Dermis blood vessel endothelial cell (primary cell): ENCODE data around the gene VAV1. TPM values are rescaled to one million over a fixed set of nuclear protein-coding genes. Genes with fewer than 3 reads are reported as not detected.
A peak's percentile ranks its signal among the peaks of the same experiment; 100 is the strongest.
"Not testable (repeated sequence)": the region's sequence is repeated elsewhere in the genome, so short reads cannot be mapped to it uniquely, and the experiment has no call there.

Source experiments
- DNase-seq: peaks from one replicate; pipeline ENCODE4 v3.0.0; 2010
- total RNA-seq: library from RNA; depleted of rRNA; stranded (reverse); fragments of >200 nt; gene quantifications from 2 replicates; pipeline ENCODE4 v1.2.3, GENCODE V29; 2014

VAV1 gene
- total RNA-seq, 1 donor from 2014 or later: not detected

- peak; percentile 100 for DNase-seq
These were observed 35.1 kb upstream of the VAV1 start, which contains the start of gene GPR108 for GRCh38 chr19:6737284-6737872. GPR108 (minus strand) TSS chr19:6737580; CDS start chr19:6737576, 4 bp downstream.

- DNase-seq: peak; percentile 87
These were observed 34.4 kb upstream of the VAV1 start for GRCh38 chr19:6737873-6738786.

- peak; percentile 44 for DNase-seq
These were observed 33.6 kb upstream of the VAV1 start for GRCh38 chr19:6738787-6739389.

GRCh38 chr19:6739390-6739882 lies 33.1 kb upstream of the VAV1 start, which contains the start of gene TRIP10:
TRIP10 (plus strand) TSS chr19:6739680; CDS start chr19:6739762, 82 bp downstream.
- DNase-seq: peak; percentile 87

DNA sequence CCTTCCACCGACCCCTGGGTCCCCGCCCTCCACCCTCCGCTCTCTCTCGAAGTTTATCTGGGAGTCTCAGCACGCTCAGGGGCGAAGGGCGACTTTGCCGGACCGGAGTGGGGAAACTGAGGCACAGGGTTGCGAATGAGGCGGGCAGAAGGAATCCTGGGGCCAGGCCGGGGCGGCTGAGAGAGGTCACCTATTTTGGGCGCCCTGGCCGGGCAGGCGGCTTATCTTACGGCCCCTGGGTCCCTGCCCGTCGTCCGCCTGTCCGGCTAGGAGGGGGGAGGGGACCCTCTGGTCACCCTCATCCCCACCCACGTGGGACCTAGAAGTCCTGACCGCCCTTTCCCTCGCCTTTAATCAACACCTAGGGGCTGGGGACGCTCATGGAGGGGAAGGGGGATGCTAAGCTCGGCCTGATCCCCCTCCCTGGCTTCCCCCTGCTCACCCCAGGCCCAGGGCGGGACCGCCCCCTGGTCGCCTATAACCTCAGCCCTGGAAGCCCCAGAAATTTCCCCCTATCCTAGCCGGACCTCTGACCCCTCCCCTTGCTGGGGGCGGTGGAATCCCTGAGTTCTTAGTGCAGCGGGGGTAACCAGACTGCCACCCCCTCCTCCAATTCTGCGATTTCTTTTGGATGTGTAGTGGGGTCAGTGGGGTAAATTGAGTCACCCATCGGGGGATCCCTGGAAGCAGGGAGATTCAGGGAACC lies 32.5 kb upstream of the VAV1 start:
- DNase-seq: peak; percentile 40

DNA sequence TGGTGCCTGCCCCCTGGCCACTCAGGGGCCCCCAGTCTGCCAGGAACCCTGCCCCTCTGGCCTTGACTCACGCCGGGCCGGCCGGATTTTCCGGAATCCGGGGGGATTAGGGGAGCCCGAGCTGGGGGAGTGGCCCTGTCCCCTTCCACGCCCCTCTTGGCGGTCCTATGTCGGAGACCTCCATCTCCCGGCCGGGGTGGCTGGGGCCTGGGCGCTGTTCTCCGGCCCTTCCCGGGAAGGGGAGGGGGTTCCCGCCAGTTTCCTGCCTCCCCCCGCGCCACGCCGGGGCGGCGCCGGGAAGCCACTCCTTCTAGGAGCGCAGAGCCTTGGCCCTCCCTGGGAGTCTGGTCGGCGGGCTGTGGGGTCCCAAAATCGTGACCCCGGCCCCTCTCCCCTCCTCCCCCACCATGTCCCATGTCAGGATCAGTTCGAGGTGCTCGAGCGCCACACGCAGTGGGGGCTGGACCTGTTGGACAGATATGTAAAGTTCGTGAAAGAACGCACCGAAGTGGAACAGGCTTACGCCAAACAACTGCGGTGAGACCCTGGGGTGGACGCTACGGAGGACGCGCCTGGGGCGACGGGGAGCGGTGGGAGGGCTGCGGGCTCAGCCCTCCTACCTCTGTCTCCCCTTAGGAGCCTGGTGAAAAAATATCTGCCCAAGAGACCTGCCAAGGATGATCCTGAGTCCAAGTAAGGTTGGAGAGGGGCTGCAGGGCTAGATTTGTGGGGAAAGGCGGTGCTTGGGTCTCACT lies 31.7 kb upstream of the VAV1 start:
- DNase-seq: peak; percentile 49

- DNase-seq: no peak
These were observed 29.4 kb upstream of the VAV1 start for GRCh38 chr19:6743066-6743465.

- no peak for DNase-seq
These were observed 28.7 kb upstream of the VAV1 start for GRCh38 chr19:6743714-6744380.

- DNase-seq: peak; percentile 78
These were observed 27.9 kb upstream of the VAV1 start for GRCh38 chr19:6744381-6745301.

DNA sequence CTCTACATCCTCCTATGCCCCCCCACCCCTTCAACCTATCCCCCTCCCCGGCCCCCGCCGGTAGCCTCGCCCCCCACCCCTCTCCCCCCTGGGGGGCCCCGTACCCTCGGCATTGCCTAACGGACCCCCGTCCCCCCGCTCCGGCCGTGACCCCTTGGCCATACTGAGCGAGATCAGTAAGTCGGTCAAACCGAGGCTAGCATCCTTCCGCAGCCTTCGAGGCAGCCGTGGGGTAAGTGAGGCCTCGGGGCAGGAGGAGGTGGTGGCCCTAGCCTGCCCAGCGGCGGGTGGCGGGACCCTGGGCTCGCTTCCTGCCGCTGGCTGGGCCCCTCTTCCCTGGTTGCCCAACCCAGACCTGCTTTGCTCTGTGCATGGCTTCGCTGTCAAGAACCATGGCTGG lies 26.5 kb upstream of the VAV1 start:
- DNase-seq: no peak

DNA sequence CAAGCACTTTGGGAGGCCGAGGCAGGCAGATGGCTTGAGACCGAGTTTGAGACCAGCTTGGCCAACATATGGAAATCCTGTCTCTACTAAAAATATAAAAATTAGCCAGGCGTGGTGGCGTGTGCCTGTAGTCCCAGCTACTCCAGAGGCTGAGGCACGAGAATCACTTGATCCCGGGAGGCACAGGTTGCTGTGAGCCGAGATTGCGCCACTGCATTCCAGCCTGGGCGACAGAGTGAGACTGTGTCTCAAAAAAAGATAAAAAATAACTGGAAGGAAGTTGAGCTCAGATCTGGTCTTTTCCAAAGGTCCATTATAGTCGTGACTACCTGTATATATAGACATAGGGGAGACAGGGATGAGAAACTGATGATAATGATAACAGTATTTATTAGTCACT lies 24.0 kb upstream of the VAV1 start:
- not testable (repeated sequence) for DNase-seq

DNA sequence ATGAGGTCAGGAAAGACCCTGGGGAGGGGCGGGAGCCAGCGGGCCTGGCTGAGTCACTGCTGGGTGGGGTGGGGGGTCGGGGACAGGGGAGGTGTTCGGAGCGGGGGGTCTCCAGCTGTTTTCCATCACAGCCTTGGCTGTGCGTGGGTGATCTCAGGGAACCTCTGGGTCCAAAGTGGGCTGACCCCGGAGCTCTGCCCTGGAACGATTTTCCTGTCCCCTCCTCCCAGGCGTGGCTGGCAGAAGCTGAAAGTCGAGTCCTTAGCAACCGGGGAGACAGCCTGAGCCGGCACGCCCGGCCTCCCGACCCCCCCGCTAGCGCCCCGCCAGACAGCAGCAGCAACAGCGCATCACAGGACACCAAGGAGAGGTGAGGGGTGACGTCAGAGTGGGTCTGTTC lies 22.4 kb upstream of the VAV1 start:
- no peak for DNase-seq

- DNase-seq: no peak
These were observed 21.3 kb upstream of the VAV1 start for GRCh38 chr19:6751189-6751588.

GRCh38 chr19:6752256-6753177 lies 20.0 kb upstream of the VAV1 start:
- no peak for DNase-seq

DNA sequence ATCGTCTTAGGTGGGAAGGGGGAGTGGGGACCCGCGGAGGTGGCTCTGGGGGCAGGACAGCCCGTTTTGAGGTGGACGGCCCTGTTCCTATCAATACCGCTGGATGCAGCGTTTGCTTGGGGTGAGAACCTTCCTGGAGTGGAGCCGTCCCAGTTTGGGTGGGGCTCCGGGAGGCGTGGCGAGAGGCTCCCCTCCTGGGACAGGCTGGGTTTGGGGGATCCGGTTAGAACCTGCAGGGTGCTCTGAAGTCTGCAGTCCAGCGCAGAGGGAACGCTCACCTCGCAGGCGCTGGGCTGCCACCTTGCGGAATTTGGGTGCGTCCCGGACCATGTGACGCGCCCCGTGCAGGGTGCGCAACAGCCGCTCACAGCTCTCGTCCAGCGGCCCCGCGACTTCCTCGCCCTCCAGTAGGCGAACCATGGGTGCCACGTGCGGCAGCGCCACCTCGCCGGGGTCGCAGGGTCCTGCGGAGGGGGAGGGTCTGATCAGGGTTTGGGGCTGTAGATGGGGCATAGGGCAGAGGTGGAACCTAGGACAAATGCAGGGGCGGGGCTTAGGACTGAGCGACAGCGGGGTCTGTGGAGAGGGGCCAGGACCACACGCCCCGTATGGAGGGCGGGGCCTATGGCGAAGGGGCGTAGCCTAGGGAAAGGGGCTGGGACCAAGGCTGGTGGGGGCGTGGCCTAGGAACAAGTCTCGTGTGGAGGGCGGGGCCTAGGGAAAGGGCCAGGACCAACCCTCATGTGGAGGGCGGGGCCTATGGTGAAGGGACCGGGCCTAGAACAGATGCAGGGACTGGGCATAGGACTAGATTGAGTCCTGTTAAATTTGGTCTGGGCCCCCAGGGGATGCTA lies 19.1 kb upstream of the VAV1 start:
- peak; percentile 74 for DNase-seq

DNA sequence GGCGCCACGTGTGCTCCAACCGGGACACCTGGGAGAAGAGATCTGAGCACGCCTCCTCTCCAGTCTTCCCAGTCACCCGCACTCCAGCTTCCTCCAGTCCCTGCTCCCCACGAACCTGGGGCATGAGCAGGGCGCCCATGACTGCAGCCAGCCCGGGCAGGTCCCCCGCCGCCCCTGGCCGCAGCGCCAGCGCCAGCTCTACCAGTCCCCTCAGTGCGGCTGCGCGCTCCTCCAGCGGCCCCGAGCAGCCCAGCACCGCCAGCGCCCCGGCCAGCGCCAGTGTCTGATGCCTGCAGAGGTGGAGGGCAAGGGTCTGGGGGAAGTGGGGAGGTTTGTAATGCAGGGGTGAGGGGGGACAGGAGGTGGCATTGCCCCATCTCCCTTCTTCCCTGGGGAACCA lies 18.4 kb upstream of the VAV1 start:
- no peak for DNase-seq

DNA sequence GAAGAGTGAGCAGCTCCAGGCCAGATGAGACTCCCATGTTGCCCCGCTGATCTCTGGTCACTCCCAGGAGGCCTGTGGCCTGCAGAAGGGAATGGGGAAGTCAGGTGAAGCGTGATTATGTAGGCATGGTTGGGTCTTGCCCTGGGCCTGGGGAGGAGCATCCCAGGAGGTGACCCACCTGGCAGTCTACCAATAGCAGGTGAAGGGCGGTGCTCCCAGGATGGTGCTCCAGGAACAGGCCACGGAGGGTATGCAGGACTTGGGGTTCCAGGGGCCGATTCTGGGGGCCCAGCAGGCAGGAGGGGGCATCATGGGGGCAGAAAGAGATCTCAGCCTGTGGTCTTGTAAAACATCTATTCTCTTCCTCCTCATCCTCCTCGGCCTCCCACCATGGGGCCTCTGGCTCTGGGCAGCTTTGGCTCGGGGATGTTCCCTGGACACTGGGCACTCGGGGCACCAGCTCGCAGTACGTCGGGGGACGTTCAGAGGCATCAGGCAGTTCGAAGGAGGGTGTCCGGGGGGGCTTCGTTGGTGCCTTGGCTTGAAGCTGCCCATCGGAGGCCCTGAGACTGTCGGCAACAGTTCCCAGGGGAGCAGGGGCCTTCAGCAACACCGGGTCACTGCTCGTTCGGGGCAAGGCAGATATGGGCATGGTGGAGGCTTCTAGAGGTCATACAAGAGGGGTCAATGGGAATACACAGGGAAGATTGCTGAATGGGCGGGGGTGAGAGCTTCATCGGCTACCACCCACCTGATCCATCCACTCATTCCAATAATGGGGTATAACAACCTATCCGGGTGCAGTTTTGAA lies 17.6 kb upstream of the VAV1 start:
- DNase-seq: no peak
